Epithelial cell of esophagus (primary cell): ENCODE measurements around the gene SCAPER.
"Not testable (repeated sequence)": the region's sequence is repeated elsewhere in the genome, so short reads cannot be mapped to it uniquely, and the experiment has no call there.

Source experiments
- DNase-seq: peaks from one replicate; pipeline ENCODE4 v3.0.0; 2010; ENCODE audit warnings: low read depth
- H3K4me3 ChIP-seq: 2 replicates; pipeline ENCODE4 v1.5.1; 2011; ENCODE audit warnings: mild to moderate bottlenecking, low read length, control low read depth
- CTCF ChIP-seq: IDR thresholded peaks from 2 replicates; pipeline ENCODE4 v1.5.1; 2011; ENCODE audit warnings: low read depth, mild to moderate bottlenecking, low read length, control low read depth, inconsistent platforms; ENCODE audit not compliant: insufficient read depth; ENCODE audit errors: missing control alignments

Gene SCAPER

GRCh38 chr15:76898102-76898501 is 7.0 kb downstream of the SCAPER start:
- DNase-seq, result peak; percentile 89
- no peak overlapping the region for H3K4me3 ChIP-seq
- TF ChIP-seq CTCF, result no peak

- no peak for DNase-seq
Observed at GRCh38 chr15:76894174-76894573, 11.0 kb downstream of the SCAPER start.

GRCh38 chr15:76892836-76893235 is 12.3 kb downstream of the SCAPER start:
- DNase-seq, H3K4me3 ChIP-seq: not testable (repeated sequence)

More at GRCh38 chr15:76894174-76894573, 11.0 kb downstream of the SCAPER start:
- TF ChIP-seq CTCF, result no peak
- H3K4me3 ChIP-seq, result no peak overlapping the region

- not testable (repeated sequence) for H3K4me3 ChIP-seq, DNase-seq
Observed at GRCh38 chr15:76887280-76888141, 17.6 kb downstream of the SCAPER start.

- TF ChIP-seq CTCF, result no peak
- no peak overlapping the region for H3K4me3 ChIP-seq
- no peak for DNase-seq
Observed at GRCh38 chr15:76885212-76885611, 19.9 kb downstream of the SCAPER start.

- no peak for TF ChIP-seq CTCF
- no peak for DNase-seq
- no peak overlapping the region for H3K4me3 ChIP-seq
Observed at GRCh38 chr15:76875911-76876310, 29.2 kb downstream of the SCAPER start.

GRCh38 chr15:76873066-76873465 is 32.1 kb downstream of the SCAPER start:
- not testable (repeated sequence) for H3K4me3 ChIP-seq, DNase-seq

GRCh38 chr15:76871930-76872329 is 33.2 kb downstream of the SCAPER start:
- H3K4me3 ChIP-seq, result no peak overlapping the region
- no peak for TF ChIP-seq CTCF
- DNase-seq, result no peak

- no peak for TF ChIP-seq CTCF
- no peak overlapping the region for H3K4me3 ChIP-seq
- no peak for DNase-seq
Observed at GRCh38 chr15:76868740-76869139, 36.4 kb downstream of the SCAPER start.
